WERI-Rb-1 (cell line): ENCODE data around the gene IFNK.

ENCODE experiments used
- DNase-seq: peaks from one replicate; pipeline ENCODE4 v3.0.0-alpha.2; 2020
- H3K27ac ChIP-seq: fragments of 250-450 bp; sonication (Bioruptor Pico); 2 replicates; pipeline ENCODE4 v1.5.1; 2020; ENCODE audit warnings: mild to moderate bottlenecking, moderate library complexity
- H3K27me3 ChIP-seq: fragments of 250-450 bp; sonication (Bioruptor Pico); 2 replicates; pipeline ENCODE4 v1.5.1; 2021; ENCODE audit warnings: mild to moderate bottlenecking, low read depth, moderate library complexity; ENCODE audit not compliant: insufficient read depth, severe bottlenecking
- H3K36me3 ChIP-seq: fragments of 250-450 bp; sonication (Bioruptor Pico); 2 replicates; pipeline ENCODE4 v1.5.1; 2020; ENCODE audit warnings: mild to moderate bottlenecking, moderate library complexity
- H3K4me3 ChIP-seq: 2 replicates; pipeline ENCODE4 v1.5.1; 2011; ENCODE audit warnings: low read depth, mild to moderate bottlenecking, control low read depth, low read length
- H3K9me3 ChIP-seq: fragments of 250-450 bp; sonication (Bioruptor Pico); 2 replicates; pipeline ENCODE4 v1.5.1; 2021; ENCODE audit warnings: mild to moderate bottlenecking, moderate library complexity; ENCODE audit not compliant: severe bottlenecking
- CTCF ChIP-seq: IDR thresholded peaks from 2 replicates; pipeline ENCODE4 v1.5.1; 2011; ENCODE audit warnings: low read depth, mild to moderate bottlenecking, control low read depth, inconsistent platforms, low read length

Gene IFNK

GRCh38 chr9:27538647-27539046, 14.6 kb downstream of the IFNK start:
- no peak for DNase-seq
- Histone ChIP-seq H3K9me3 (no peaks in the 10 kb centered on the region), H3K27ac (no peak overlapping the region), H3K4me3 (no peak overlapping the region), H3K27me3 (no peaks in the 10 kb centered on the region), H3K36me3 (peaks cover 2% of the 10 kb centered on the region; the same call in 1 of the 2 replicates)
- no peak for TF ChIP-seq CTCF

DNA sequence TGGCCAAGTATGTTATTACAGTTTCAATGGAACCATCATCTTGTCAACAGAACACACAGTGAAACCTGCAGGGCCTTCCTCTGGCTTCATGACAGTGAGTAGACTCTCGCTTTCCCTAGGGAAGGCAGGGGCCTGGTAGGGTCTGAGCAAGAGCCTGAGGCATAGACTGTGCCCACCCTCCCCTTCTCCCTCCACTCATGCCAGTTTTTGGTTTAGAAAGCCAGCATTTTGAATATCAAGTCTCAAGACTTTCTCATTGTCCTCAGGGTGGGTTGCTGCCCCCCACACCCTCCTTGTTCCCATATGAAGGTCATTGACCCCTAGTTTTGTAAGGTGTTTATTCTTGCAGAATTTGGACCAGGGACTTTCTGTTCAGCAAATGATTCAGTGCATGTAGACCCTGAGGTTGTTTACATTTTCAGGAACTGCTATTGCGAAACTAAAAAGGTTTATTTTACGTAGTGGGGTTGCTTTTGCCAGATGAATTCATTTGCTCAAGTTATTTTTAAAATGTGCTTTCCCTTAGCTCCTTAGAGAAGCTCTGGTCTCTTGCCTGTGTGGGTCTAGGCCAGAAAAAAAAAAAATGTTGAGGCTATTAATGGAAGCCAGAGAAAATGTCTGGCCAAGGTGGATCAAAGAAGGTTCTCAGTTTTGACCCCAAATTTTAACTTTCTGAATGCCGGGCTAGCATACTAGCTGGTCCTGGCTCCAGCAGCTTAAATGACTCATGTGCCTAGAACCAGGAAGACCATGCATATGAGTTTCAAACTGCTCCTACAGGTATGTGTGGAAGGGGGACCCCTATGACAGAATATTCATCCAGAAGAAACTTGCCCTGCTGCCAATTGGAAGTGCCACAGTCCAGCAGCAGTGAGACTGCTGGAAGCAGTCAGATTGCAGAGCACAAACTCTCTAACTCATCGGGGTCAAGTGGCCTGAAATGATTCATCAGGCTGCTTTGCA, 15.7 kb downstream of the IFNK start:
- Histone ChIP-seq H3K27me3 (no peaks in the 10 kb centered on the region), H3K27ac (no peak overlapping the region), H3K4me3 (no peak overlapping the region), H3K36me3 (peaks cover 3% of the 10 kb centered on the region; the same call in 1 of the 2 replicates), H3K9me3 (no peaks in the 10 kb centered on the region)
- DNase-seq: no peak
- TF ChIP-seq CTCF: no peak

DNA sequence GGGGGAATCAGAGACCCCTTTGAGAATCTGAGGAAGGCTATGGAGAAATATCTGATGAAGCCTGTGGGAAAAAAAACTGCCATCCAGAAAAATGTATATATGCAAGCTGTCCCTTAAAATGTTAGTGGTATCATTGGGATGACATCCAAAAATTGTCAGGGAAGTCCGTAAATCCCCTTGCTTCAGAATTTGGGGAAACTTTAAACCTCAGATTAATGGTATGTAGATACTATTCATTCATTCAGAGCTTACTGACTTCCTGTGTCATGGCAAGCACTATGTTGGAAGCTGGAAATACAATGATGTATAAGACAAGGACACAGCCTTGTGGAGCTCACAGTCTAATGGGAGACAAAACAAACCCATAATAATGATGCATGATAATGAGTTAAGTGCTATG, 16.4 kb downstream of the IFNK start:
- Histone ChIP-seq H3K9me3 (no peaks in the 10 kb centered on the region), H3K27me3 (no peaks in the 10 kb centered on the region), H3K27ac (no peak overlapping the region), H3K4me3 (no peak overlapping the region), H3K36me3 (peaks cover 4% of the 10 kb centered on the region; the same call in 1 of the 2 replicates)
- no peak for TF ChIP-seq CTCF
- no peak for DNase-seq

GRCh38 chr9:27541740-27542139, 17.6 kb downstream of the IFNK start:
- Histone ChIP-seq H3K4me3 (no peak overlapping the region), H3K9me3 (no peaks in the 10 kb centered on the region), H3K36me3 (peaks cover 7% of the 10 kb centered on the region; the same call in 1 of the 2 replicates), H3K27me3 (no peaks in the 10 kb centered on the region), H3K27ac (no peak overlapping the region)
- no peak for DNase-seq
- no peak for TF ChIP-seq CTCF

- no peak for DNase-seq
- no peak for TF ChIP-seq CTCF
- no peak overlapping the region for H3K27ac ChIP-seq
- no peaks in the 10 kb centered on the region for H3K27me3 ChIP-seq
- H3K36me3 ChIP-seq: peaks cover 14% of the 10 kb centered on the region
- no peaks in the 10 kb centered on the region for H3K9me3 ChIP-seq
- no peak overlapping the region for H3K4me3 ChIP-seq
Observed at GRCh38 chr9:27542508-27542907, 18.4 kb downstream of the IFNK start.
